GM12878 (cell line): ENCODE measurements around the gene SLCO2A1. TPM values are rescaled to one million over a fixed set of nuclear protein-coding genes. Genes with fewer than 3 reads are reported as not detected.

ENCODE experiments used
- ATAC-seq: fragments of 200-7000 bp; cut with Tn5 transposase; 3 replicates; pipeline ENCODE4 v1.9.1; 2020; ENCODE audit warnings: mild to moderate bottlenecking, moderate library complexity
- BruUV-seq: library from RNA; stranded (reverse); fragments of 400-500 nt; replicated peaks from 2 replicates; lab custom pipeline; 2021; lab: Mats Ljungman, UMichigan
- CTCF ChIA-PET: fragments of 300-600 bp; sonication (Branson Sonifier 250); formaldehyde crosslinking; extraction: SDS; loops from one replicate; lab custom pipeline; 2021; ENCODE audit warnings: inconsistent platforms; lab: Yijun Ruan, JAX
- POLR2A ChIA-PET: fragments of 350-600 bp; formaldehyde crosslinking; extraction: SDS; loops from one replicate; lab custom pipeline; 2021; ENCODE audit warnings: inconsistent platforms; lab: Charles Lee
- RAD21 ChIA-PET: fragments of 300-600 bp; sonication (Branson Sonifier 250); formaldehyde crosslinking; loops from one replicate; lab custom pipeline; 2023; ENCODE audit warnings: antibody characterized with exemption; ENCODE audit not compliant: unreplicated experiment; lab: Charles Lee
- SMC1A ChIA-PET: fragments of 300-600 bp; sonication (Branson Sonifier 250); formaldehyde crosslinking; loops from one replicate; lab custom pipeline; 2023; ENCODE audit not compliant: unreplicated experiment, uncharacterized antibody; lab: Charles Lee
- DNase-seq: peaks from one replicate; pipeline ENCODE4 v3.0.0-alpha.2; 2011; ENCODE audit warnings: low read depth, low spot score
- FAIRE-seq: peaks from 3 replicates; lab custom pipeline; 2011; peaks lifted over from hg19 to GRCh38; lab: Jason Lieb, UNC
- H2AFZ ChIP-seq: 2 replicates; pipeline ENCODE4 v1.6.0; 2011; ENCODE audit warnings: low read depth, low read length, control low read depth; ENCODE audit not compliant: control insufficient read depth
- H3K27ac ChIP-seq: 2 replicates; pipeline ENCODE4 v1.5.1; 2011; ENCODE audit warnings: control low read depth; ENCODE audit not compliant: control insufficient read depth, insufficient read depth
- H3K27me3 ChIP-seq, 2 experiments: replicated peaks in 1 of 2; 2 replicates each; pipeline versions ENCODE4 v1.6.0 to v1.6.1; 2011; ENCODE audit warnings: low read length in 1 of 2; ENCODE audit not compliant: control insufficient read depth in 2 of 2, insufficient read depth in 2 of 2
- H3K36me3 ChIP-seq, 2 experiments: 2 replicates each; pipeline ENCODE4 v1.5.1; 2011; ENCODE audit warnings: low read length in 1 of 2; ENCODE audit not compliant: control insufficient read depth in 2 of 2, insufficient read depth in 2 of 2
- H3K4me1 ChIP-seq: 2 replicates; pipeline ENCODE4 v1.6.1; 2011; ENCODE audit warnings: mild to moderate bottlenecking, low read length, moderate library complexity, mixed read lengths; ENCODE audit not compliant: control insufficient read depth, insufficient read depth
- H3K4me2 ChIP-seq: 2 replicates; pipeline ENCODE4 v1.6.0; 2011; ENCODE audit warnings: control low read depth; ENCODE audit not compliant: control insufficient read depth, insufficient read depth
- H3K4me3 ChIP-seq: fragments of 200-600 bp; sonication (generic); 2 replicates; pipeline ENCODE4 v1.5.1; 2016
- H3K79me2 ChIP-seq: 2 replicates; pipeline ENCODE4 v1.6.0; 2011; ENCODE audit warnings: low read length; ENCODE audit not compliant: control insufficient read depth, insufficient read depth
- H3K9ac ChIP-seq: 2 replicates; pipeline ENCODE4 v1.8.0; 2011; ENCODE audit warnings: low read length, control low read depth, mixed read lengths; ENCODE audit not compliant: control insufficient read depth, insufficient read depth
- H3K9me3 ChIP-seq: replicated peaks from 3 replicates; pipeline ENCODE4 v1.5.1; 2011; ENCODE audit warnings: mild to moderate bottlenecking, low read length; ENCODE audit not compliant: control insufficient read depth, insufficient read depth
- H4K20me1 ChIP-seq: 2 replicates; pipeline ENCODE4 v1.6.0; 2011; ENCODE audit not compliant: control insufficient read depth, insufficient read depth
- CBX3 ChIP-seq: fragments of 200-600 bp; sonication (generic); IDR thresholded peaks from 2 replicates; pipeline ENCODE4 v1.6.1; 2016; ENCODE audit warnings: low read depth, borderline replicate concordance
- CREM ChIP-seq: IDR thresholded peaks from 2 replicates; pipeline ENCODE4 v1.6.1; 2014; ENCODE audit warnings: antibody characterized with exemption, low read depth
- FOXK2 ChIP-seq: fragments of 450-650 bp; IDR thresholded peaks from 2 replicates; pipeline ENCODE4 v1.6.1; 2017; ENCODE audit warnings: mild to moderate bottlenecking, moderate library complexity
- GATAD2B ChIP-seq: fragments of 450-650 bp; conservative IDR thresholded peaks from 2 replicates; pipeline ENCODE4 v1.6.1; 2017; ENCODE audit warnings: low read depth, mild to moderate bottlenecking, moderate library complexity
- HDAC6 ChIP-seq: fragments of 200-600 bp; sonication (generic); IDR thresholded peaks from one replicate; pipeline ENCODE4 v1.8.0; 2017; ENCODE audit warnings: antibody characterized with exemption; ENCODE audit not compliant: unreplicated experiment
- IKZF2 ChIP-seq, 2 experiments: fragments of 450-650 bp; IDR thresholded peaks; 2 replicates each; pipeline ENCODE4 v1.6.1; 2017; ENCODE audit warnings: mild to moderate bottlenecking in 2 of 2, moderate library complexity in 2 of 2
- JUNB ChIP-seq: IDR thresholded peaks from 2 replicates; pipeline ENCODE4 v1.6.1; 2016; ENCODE audit warnings: antibody characterized with exemption, mild to moderate bottlenecking
- LARP7 ChIP-seq: fragments of 450-650 bp; IDR thresholded peaks from 2 replicates; pipeline ENCODE4 v1.6.1; 2017; ENCODE audit warnings: mild to moderate bottlenecking
- MEF2A ChIP-seq: IDR thresholded peaks from 2 replicates; pipeline ENCODE4 v1.6.1; 2011; ENCODE audit warnings: low read depth, mild to moderate bottlenecking, low read length, moderate library complexity; ENCODE audit not compliant: insufficient read depth
- MEF2B ChIP-seq: fragments of 450-650 bp; IDR thresholded peaks from 2 replicates; pipeline ENCODE4 v1.6.1; 2018; ENCODE audit warnings: mild to moderate bottlenecking, moderate library complexity; ENCODE audit not compliant: partially characterized antibody, poor library complexity, severe bottlenecking
- NKRF ChIP-seq: fragments of 450-650 bp; conservative IDR thresholded peaks from 2 replicates; pipeline ENCODE4 v1.6.1; 2017; ENCODE audit warnings: mild to moderate bottlenecking, moderate library complexity
- SUPT20H ChIP-seq: IDR thresholded peaks from 2 replicates; pipeline ENCODE4 v1.6.1; 2011; ENCODE audit warnings: low read depth, mild to moderate bottlenecking, low read length, moderate library complexity, borderline replicate concordance; ENCODE audit not compliant: control insufficient read depth
- TCF12 ChIP-seq: IDR thresholded peaks from 2 replicates; pipeline ENCODE4 v1.6.1; 2011; ENCODE audit warnings: low read depth, mild to moderate bottlenecking, low read length
- YBX1 ChIP-seq: fragments of 450-650 bp; IDR thresholded peaks from 2 replicates; pipeline ENCODE4 v1.6.1; 2016; ENCODE audit warnings: antibody characterized with exemption
- ZNF687 ChIP-seq: fragments of 450-650 bp; IDR thresholded peaks from 2 replicates; pipeline ENCODE4 v1.6.1; 2017; ENCODE audit warnings: mild to moderate bottlenecking, moderate library complexity
- WGBS: methylation state at CpG from one replicate; pipeline ENCODE4 v1.1.6; 2016; ENCODE audit warnings: low lambda C conversion rate; ENCODE audit not compliant: insufficient replicate concordance, insufficient coverage; ENCODE audit errors: missing lambda C conversion rate; 5-methylcytosine and 5-hydroxymethylcytosine counted together
- in situ Hi-C: fragments of 300-500 bp; cut with MboI; formaldehyde crosslinking; loops from 9 replicates; pipeline ENCODE4 v1.14.3; 2018; ENCODE audit warnings: mixed read lengths
- intact Hi-C: fragments of 100-400 bp; cut with micrococcal nuclease; formaldehyde crosslinking; loops from one replicate; pipeline ENCODE4 v1.14.2; 2022; ENCODE audit not compliant: unreplicated experiment
- polyA plus RNA-seq, 11 experiments: library from polyadenylated mRNA; depleted of rRNA in 4 of 11; unstranded in 6 of 11; stranded (reverse) in 5 of 11; fragments of >200 nt; fragmentation: Nextera tagmentation in 4 of 11; fragmentation: Illumina TruSeq in 1 of 11; extraction: Ambion mirVana in 4 of 11; extraction: Trizol in 1 of 11; gene quantifications; 1 replicate in 1 of 11; 2 replicates in 10 of 11; pipeline versions ENCODE4 v1.2.1 to v1.2.3, GENCODE V29; 2011 to 2016; ENCODE audit warnings: inconsistent platforms in 2 of 11, missing spikeins in 2 of 11, low read depth in 1 of 11
- total RNA-seq, 4 experiments: library from RNA; depleted of rRNA in 3 of 4; stranded (reverse); fragments of >200 nt in 3 of 4; fragmentation: Illumina TruSeq in 1 of 4; extraction: Trizol in 1 of 4; gene quantifications; 2 replicates each; pipeline versions ENCODE4 v1.2.1 to v1.2.3, GENCODE V29; 2013 to 2021

Gene SLCO2A1
- total and polyA plus RNA-seq, 10 of the 15 experiments (the other 5 are each of a cell fraction or from before 2014, with no cell fraction given), result 0.05 TPM; not detected in 9

GRCh38 chr3:134017490-134017889 lies 12.2 kb downstream of the SLCO2A1 start:
- no peak for DNase-seq
- no peak for FAIRE-seq
- ChIA-PET SMC1A (no interaction called here), RAD21 (no interaction called here), CTCF (no interaction called here), POLR2A (no interaction called here)
- H3K36me3 ChIP-seq, result no peaks in the 10 kb centered on the region
- no peaks in the 10 kb centered on the region for H3K9me3 ChIP-seq
- intact Hi-C loops (no loop called here), in situ Hi-C loops (no loop called here)
- no peaks in the 10 kb centered on the region for H3K79me2 ChIP-seq
- H2AFZ ChIP-seq, result no peak overlapping the region
- H3K9ac ChIP-seq, result no peak overlapping the region
- no peak overlapping the region for H3K4me2 ChIP-seq
- H3K27me3 ChIP-seq, result no peaks in the 10 kb centered on the region; a peak in 3 of 4 replicates
- no peak overlapping the region for H3K27ac ChIP-seq
- H4K20me1 ChIP-seq, result no peaks in the 10 kb centered on the region
- TF ChIP-seq GATAD2B (no peak), FOXK2 (no peak), LARP7 (no peak), IKZF2 (IDR thresholded peaks at IDR 0.05) (no peak), TCF12 (no peak), JUNB (no peak), ZNF687 (no peak), CREM (no peak), SUPT20H (no peak), YBX1 (no peak), CBX3 (no peak), MEF2B (no peak), NKRF (no peak), MEF2A (no peak), HDAC6 (no peak)
- 21% methylated on average over 5 of the region's 5 CpGs for WGBS
- ATAC-seq, result no peak
- no peak overlapping the region for H3K4me3 ChIP-seq
- no peaks in the 10 kb centered on the region for H3K4me1 ChIP-seq
- BruUV-seq, result no TSS peak
